ENCODE results near the gene USE1. TPM values are rescaled to one million over a fixed set of nuclear protein-coding genes. Genes with fewer than 3 reads are reported as not detected.

Gene USE1
- total and polyA plus RNA-seq, 8 donors: 23.1 to 40.9 (median 31.6) TPM

DNA sequence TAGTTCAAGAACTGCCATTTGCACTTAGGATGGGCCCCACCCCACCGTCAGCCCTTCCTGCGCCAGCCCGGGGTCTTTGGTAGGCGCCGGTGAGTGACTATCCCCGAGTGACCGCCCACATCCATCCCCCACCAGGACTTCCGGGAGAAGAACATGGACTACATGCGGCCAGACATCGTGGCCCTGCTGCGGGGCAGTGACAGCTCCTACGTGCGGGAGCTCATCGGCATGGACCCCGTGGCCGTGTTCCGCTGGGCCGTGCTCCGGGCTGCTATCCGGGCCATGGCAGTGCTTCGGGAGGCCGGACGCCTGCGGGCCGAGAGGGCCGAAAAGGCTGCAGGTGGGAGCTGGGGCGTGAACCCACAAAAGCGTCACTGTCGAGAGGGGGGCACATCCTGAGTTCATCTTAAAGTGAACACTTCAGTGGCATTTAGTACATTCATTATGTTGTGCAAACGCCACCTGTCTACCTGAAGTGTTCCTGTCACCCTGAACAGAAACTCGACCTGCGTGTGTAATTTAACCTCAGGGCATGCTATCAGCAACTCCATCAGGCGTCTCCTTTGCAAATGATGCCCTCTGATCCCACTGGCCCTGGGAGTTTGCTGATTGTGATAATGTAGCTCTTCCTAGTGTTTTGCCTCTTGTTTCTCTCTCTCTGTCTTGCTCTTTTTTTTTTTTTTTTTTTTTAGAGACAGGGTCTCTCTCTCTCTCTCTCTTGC, 42.4 kb upstream of the USE1 start:
- ATAC-seq (no peak), DNase-seq (no peak)
- peaks cover 0 to 100% of the 10 kb centered on the region in 2 donors for H3K36me3 ChIP-seq
- H3K4me3 ChIP-seq: no peak overlapping the region
- H3K27ac ChIP-seq: peak overlapping the region in 1 of 2 donors; percentile 18
- intact Hi-C loops (cut with DNase I): no loop called here
- H3K4me1 ChIP-seq: peaks cover 0 to 6% of the 10 kb centered on the region in 2 donors
- TF ChIP-seq CTCF (IDR thresholded peaks at IDR 0.05): no peak
- H3K9me3 ChIP-seq: no peaks in the 10 kb centered on the region
- H3K27me3 ChIP-seq: no peaks in the 10 kb centered on the region

- no peaks in the 10 kb centered on the region for H3K27me3 ChIP-seq
- intact Hi-C loops (cut with DNase I): no loop called here
- no peaks in the 10 kb centered on the region for H3K9me3 ChIP-seq
- H3K4me1 ChIP-seq: peaks cover 0 to 12% of the 10 kb centered on the region in 2 donors
- H3K4me3 ChIP-seq: no peak overlapping the region
- TF ChIP-seq CTCF (IDR thresholded peaks at IDR 0.05): no peak
- DNase-seq (no peak), ATAC-seq (no peak)
- no peak overlapping the region for H3K27ac ChIP-seq
- peaks cover 0 to 98% of the 10 kb centered on the region in 2 donors for H3K36me3 ChIP-seq
Observed at GRCh38 chr19:17178291-17178690, 36.9 kb upstream of the USE1 start.

DNA sequence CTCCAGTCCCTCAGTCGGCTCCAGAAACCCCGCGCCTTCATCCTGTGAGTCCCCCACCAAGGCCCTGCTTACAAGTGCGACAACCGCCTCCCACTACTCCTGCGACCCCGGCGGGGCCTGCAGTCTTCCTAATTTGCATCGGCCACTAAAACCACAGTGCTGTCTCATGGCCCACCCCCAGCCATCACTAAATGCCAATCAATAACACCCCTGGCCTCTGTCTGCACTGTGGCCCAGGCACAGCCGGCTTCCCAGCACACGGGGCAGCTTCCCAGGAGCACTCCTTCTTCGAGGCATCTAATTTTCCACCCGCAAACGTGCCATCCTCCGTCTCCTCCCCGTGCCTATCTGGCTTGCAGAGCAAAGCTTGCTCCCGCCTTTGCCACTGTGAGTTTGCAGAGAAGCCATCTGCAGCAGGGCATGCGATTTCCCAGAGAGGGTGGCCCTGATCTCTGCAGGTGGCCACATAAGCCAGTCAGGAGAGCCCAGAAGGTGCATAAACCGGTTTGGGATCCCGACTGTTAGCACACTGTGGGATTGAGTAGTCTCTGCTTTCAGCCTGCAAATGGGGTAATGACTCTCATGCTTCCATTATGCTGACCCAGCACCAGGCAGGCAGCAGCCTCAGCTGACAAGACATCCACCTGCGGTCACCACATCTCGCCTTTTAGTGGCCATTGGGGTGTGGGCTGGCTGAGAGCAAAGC, 34.0 kb upstream of the USE1 start:
- Histone ChIP-seq H3K4me3 (no peak overlapping the region), H3K9me3 (no peaks in the 10 kb centered on the region), H3K27ac (no peak overlapping the region), H3K4me1 (peaks cover 0 to 21% of the 10 kb centered on the region in 2 donors), H3K27me3 (no peaks in the 10 kb centered on the region), H3K36me3 (peaks cover 0 to 93% of the 10 kb centered on the region in 2 donors)
- DNase-seq (no peak), ATAC-seq (no peak)
- no peak for TF ChIP-seq CTCF (IDR thresholded peaks at IDR 0.05)
- intact Hi-C loops (cut with DNase I): no loop called here

GRCh38 chr19:17183271-17183761, 31.8 kb upstream of the USE1 start:
- H3K36me3 ChIP-seq: peaks cover 0 to 93% of the 10 kb centered on the region in 2 donors
- no peak for TF ChIP-seq CTCF (IDR thresholded peaks at IDR 0.05)
- DNase-seq (no peak), ATAC-seq (peak; percentile 20)
- no peak overlapping the region for H3K4me3 ChIP-seq
- H3K4me1 ChIP-seq: peaks cover 0 to 21% of the 10 kb centered on the region in 2 donors
- intact Hi-C loops (cut with DNase I): no loop called here
- no peaks in the 10 kb centered on the region for H3K9me3 ChIP-seq
- H3K27me3 ChIP-seq: no peaks in the 10 kb centered on the region
- peak overlapping the region in 1 of 2 donors; percentile 55 for H3K27ac ChIP-seq

DNA sequence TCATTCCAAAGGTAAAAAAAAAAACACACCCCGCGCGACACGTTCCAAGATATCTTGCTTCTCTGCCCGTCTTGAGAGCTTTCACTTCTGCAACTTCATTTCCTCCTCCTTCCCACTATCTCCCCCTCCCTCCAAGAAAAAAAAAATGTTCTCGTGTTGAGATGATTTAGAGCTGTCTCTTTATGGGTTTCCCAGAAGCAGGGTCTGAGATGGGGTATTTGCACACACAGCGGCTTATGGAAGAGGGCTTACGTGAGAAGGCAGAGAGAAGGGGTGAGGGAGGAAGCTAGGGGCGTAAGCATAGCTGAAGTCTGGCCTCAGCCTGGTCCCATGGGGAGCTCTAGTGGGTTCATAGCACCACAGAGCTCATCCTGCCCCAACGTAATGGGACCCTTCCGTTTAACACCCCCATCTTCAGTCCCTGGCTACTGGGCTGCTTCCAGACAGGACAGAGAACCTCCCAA, 31.3 kb upstream of the USE1 start:
- H3K27me3 ChIP-seq: no peaks in the 10 kb centered on the region
- intact Hi-C loops (cut with DNase I): no loop called here
- DNase-seq (no peak), ATAC-seq (peak; percentile 39)
- H3K27ac ChIP-seq: peak overlapping the region in 1 of 2 donors; percentile 55
- H3K36me3 ChIP-seq: peaks cover 0 to 93% of the 10 kb centered on the region in 2 donors
- TF ChIP-seq CTCF (IDR thresholded peaks at IDR 0.05): no peak
- no peak overlapping the region for H3K4me3 ChIP-seq
- no peaks in the 10 kb centered on the region for H3K9me3 ChIP-seq
- H3K4me1 ChIP-seq: peaks cover 0 to 21% of the 10 kb centered on the region in 2 donors

Measured in left lung (tissue), 10 donors.